ENCODE results near the gene OTOF. TPM values are rescaled to one million over a fixed set of nuclear protein-coding genes. Genes with fewer than 3 reads are reported as not detected.

The OTOF gene
- polyA plus RNA-seq, 1 of the 3 experiments (the other 2 are of a cell fraction), result not detected

DNA sequence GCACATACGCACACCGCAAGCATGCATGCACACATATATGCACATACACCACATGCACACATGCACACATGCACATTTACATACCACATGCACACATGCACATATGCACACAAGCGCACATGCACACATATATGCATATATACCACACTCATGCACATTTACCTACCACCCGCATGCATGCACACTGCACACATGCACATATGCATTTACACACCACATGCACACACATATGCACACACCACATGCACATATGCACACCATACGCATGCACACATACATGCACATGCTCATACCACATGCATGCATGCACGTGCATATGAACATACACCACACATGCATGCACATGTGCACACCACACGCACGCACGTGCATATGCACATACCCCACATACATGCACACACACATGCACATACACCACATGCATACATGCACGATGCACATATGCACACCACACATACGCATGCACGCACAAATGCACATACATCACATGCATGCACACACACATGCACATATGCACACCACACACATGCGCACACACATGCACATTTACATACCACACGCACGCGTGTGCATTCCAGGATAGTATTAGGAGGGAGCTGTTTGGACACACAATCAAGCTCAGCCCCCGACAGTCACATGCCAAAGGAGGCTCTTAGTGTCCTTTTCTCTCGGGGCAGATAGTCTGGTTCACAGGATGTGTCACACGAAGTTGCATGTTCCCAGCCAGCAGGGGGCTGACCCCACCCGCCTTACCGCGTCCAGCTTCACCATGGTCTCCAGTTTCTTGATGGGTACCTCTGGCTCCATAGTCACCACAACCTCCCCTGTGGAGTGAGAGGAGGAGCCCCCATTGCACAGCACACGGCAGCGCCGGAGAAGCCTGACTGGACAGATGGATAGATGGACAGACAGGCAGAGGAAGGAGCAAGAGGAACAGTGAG, 5.9 kb downstream of the OTOF start:
- no peaks in the 10 kb centered on the region for H3K27me3 ChIP-seq (ENCODE audit: insufficient read depth)
- CTCF ChIA-PET, result interaction anchor here (0.6 to 2.8 kb wide), 13 partner anchors 9 to 273 kb away, joined by 3 to 22 read pairs (median 3); partner anchors contain the start of gene ADGRF3
- WGBS (ENCODE audit: low lambda C conversion rate), result 76% methylated on average over 25 of the region's 25 CpGs
- no peak overlapping the region for H3K4me3 ChIP-seq (ENCODE audit: low read depth in 2 of 2, low read length in 1 of 2)
- no peaks in the 10 kb centered on the region for H3K79me2 ChIP-seq (ENCODE audit: insufficient read depth)
- no peaks in the 10 kb centered on the region for H4K20me1 ChIP-seq (ENCODE audit: insufficient read depth)
- H3K36me3 ChIP-seq (replicated peaks in 1 of 2; ENCODE audit: control insufficient read depth in 1 of 2, insufficient read depth in 2 of 2, low read length in 1 of 2), result no peaks in the 10 kb centered on the region
- TF ChIP-seq RAD21 (IDR thresholded peaks at IDR 0.05; ENCODE audit: low read length) (peak; percentile 53), SMC3 (IDR thresholded peaks at IDR 0.05; ENCODE audit: low read depth, low read length) (peak; percentile 23; the same call in 1 of the 2 replicates), GABPA (IDR thresholded peaks at IDR 0.05; ENCODE audit: low read depth) (no peak)
- TF ChIP-seq, protein P1, sequence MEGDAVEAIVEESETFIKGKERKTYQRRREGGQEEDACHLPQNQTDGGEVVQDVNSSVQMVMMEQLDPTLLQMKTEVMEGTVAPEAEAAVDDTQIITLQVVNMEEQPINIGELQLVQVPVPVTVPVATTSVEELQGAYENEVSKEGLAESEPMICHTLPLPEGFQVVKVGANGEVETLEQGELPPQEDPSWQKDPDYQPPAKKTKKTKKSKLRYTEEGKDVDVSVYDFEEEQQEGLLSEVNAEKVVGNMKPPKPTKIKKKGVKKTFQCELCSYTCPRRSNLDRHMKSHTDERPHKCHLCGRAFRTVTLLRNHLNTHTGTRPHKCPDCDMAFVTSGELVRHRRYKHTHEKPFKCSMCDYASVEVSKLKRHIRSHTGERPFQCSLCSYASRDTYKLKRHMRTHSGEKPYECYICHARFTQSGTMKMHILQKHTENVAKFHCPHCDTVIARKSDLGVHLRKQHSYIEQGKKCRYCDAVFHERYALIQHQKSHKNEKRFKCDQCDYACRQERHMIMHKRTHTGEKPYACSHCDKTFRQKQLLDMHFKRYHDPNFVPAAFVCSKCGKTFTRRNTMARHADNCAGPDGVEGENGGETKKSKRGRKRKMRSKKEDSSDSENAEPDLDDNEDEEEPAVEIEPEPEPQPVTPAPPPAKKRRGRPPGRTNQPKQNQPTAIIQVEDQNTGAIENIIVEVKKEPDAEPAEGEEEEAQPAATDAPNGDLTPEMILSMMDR (IDR thresholded peaks at IDR 0.05), result 0 out of 2 replicates have a peak, but pooled peaks have one; percentile 16
- peaks cover 4% of the 10 kb centered on the region for H3F3A ChIP-seq (replicated peaks; ENCODE audit: insufficient read depth)
- POLR2A ChIA-PET, result no interaction called here
- no peak overlapping the region for H3K4me2 ChIP-seq
- H3K9ac ChIP-seq, result no peak overlapping the region
- no peak overlapping the region for H3K27ac ChIP-seq (ENCODE audit: low read depth in 2 of 2, low read length in 1 of 2)
- H2AFZ ChIP-seq (ENCODE audit: low read depth), result no peak overlapping the region
- no peaks in the 10 kb centered on the region for H3K9me3 ChIP-seq
- H3K9me2 ChIP-seq, result no peaks in the 10 kb centered on the region
- no peaks in the 10 kb centered on the region; a peak in 1 of 4 replicates for H3K4me1 ChIP-seq (ENCODE audit: control insufficient read depth in 1 of 2, insufficient read depth in 2 of 2, low read depth in 1 of 2, low read length in 1 of 2)
- peak; percentile 70 for DNase-seq

DNA sequence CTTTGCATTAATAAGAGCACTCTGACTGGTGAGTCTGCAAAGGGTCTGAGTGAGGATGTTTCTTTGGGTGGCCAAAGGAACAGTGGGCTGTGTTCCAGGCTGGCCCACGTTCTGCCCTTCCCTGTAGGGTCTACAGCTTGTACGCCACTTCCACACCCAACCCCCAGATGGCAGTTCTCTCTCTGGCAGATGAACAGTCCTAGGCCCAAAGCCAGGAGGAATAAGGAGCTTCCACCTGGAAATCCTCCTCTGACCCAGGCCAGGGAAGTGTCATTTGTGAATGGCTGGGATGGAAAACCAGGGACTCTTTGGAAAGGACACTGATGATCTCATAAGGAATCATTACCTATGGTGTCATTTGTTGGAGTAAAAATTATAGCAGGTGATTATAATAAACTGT, 6.6 kb downstream of the OTOF start:
- H3K9ac ChIP-seq, result no peak overlapping the region
- no peaks in the 10 kb centered on the region for H3K9me3 ChIP-seq
- H3K4me1 ChIP-seq (ENCODE audit: control insufficient read depth in 1 of 2, insufficient read depth in 2 of 2, low read depth in 1 of 2, low read length in 1 of 2), result no peaks in the 10 kb centered on the region
- POLR2A ChIA-PET, result no interaction called here
- H3K9me2 ChIP-seq, result no peaks in the 10 kb centered on the region
- 38% methylated on average over 2 of the region's 2 CpGs for WGBS (ENCODE audit: low lambda C conversion rate)
- peak; percentile 15; the same call in 1 of the 2 replicates for TF ChIP-seq RAD21 (IDR thresholded peaks at IDR 0.05; ENCODE audit: low read length)
- TF ChIP-seq, protein P2, sequence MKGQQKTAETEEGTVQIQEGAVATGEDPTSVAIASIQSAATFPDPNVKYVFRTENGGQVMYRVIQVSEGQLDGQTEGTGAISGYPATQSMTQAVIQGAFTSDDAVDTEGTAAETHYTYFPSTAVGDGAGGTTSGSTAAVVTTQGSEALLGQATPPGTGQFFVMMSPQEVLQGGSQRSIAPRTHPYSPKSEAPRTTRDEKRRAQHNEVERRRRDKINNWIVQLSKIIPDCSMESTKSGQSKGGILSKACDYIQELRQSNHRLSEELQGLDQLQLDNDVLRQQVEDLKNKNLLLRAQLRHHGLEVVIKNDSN (IDR thresholded peaks at IDR 0.05; ENCODE audit: borderline replicate concordance, low read depth), result no peak
- H3K4me2 ChIP-seq, result no peak overlapping the region
- H4K20me1 ChIP-seq (ENCODE audit: insufficient read depth), result no peaks in the 10 kb centered on the region
- H3F3A ChIP-seq (replicated peaks; ENCODE audit: insufficient read depth), result peaks cover 4% of the 10 kb centered on the region
- H3K4me3 ChIP-seq (ENCODE audit: low read depth in 2 of 2, low read length in 1 of 2), result no peak overlapping the region
- H2AFZ ChIP-seq (ENCODE audit: low read depth), result no peak overlapping the region
- DNase-seq, result no peak
- H3K79me2 ChIP-seq (ENCODE audit: insufficient read depth), result no peaks in the 10 kb centered on the region
- no peak overlapping the region for H3K27ac ChIP-seq (ENCODE audit: low read depth in 2 of 2, low read length in 1 of 2)
- H3K27me3 ChIP-seq (ENCODE audit: insufficient read depth), result no peaks in the 10 kb centered on the region
- no peaks in the 10 kb centered on the region for H3K36me3 ChIP-seq (replicated peaks in 1 of 2; ENCODE audit: control insufficient read depth in 1 of 2, insufficient read depth in 2 of 2, low read length in 1 of 2)
- CTCF ChIA-PET, result interaction anchor here (1.0 to 2.8 kb wide), 6 partner anchors 10 to 124 kb away, joined by 3 to 18 read pairs (median 3); partner anchors contain the start of gene ADGRF3

Measured in SK-N-SH (cell line).